Heart right ventricle (tissue), 16 donors: ENCODE results near the gene RPLP2. TPM values are rescaled to one million over a fixed set of nuclear protein-coding genes. Genes with fewer than 3 reads are reported as not detected.

Experiments used
- ATAC-seq, 8 donors: fragments of 200-7000 bp; cut with Tn5 transposase; one replicate each; pipeline ENCODE4 v1.9.1; 2020; ENCODE audit warnings: mild to moderate bottlenecking in 8 of 8, moderate library complexity in 8 of 8, moderate number of reproducible peaks in 1 of 8
- DNase-seq, 2 donors: peaks; one replicate each; pipeline ENCODE4 v3.0.0-alpha.2; 2020
- H3K27ac ChIP-seq, 10 donors: fragments of 200-600 bp; sonication (generic) in 2 of 10; one replicate each; pipeline versions ENCODE4 v1.5.0 to v1.8.0; 2020 to 2022; ENCODE audit warnings: mild to moderate bottlenecking in 3 of 10
- H3K27me3 ChIP-seq, 7 donors: fragments of 200-600 bp; one replicate each; pipeline ENCODE4 v1.8.0; 2021 to 2022; ENCODE audit warnings: mild to moderate bottlenecking in 2 of 7
- H3K36me3 ChIP-seq, 9 donors: fragments of 200-600 bp; sonication (generic) in 1 of 9; one replicate each; pipeline versions ENCODE4 v1.5.0 to v1.8.0; 2020 to 2022; ENCODE audit warnings: mild to moderate bottlenecking in 2 of 9
- H3K4me1 ChIP-seq, 9 donors: fragments of 200-600 bp; sonication (generic) in 1 of 9; one replicate each; pipeline versions ENCODE4 v1.5.0 to v1.8.0; 2020 to 2022; ENCODE audit warnings: mild to moderate bottlenecking in 4 of 9
- H3K4me3 ChIP-seq, 10 donors: fragments of 200-600 bp; sonication (generic) in 2 of 10; one replicate each; pipeline versions ENCODE4 v1.5.0 to v1.8.0; 2020 to 2022; ENCODE audit warnings: mild to moderate bottlenecking in 7 of 10, moderate library complexity in 2 of 10
- H3K9me3 ChIP-seq, 11 donors: fragments of 200-600 bp in 10 of 11; sonication (generic) in 2 of 11; one replicate each; pipeline versions ENCODE4 v1.5.0 to v1.8.0; 2013 to 2022; ENCODE audit warnings: mild to moderate bottlenecking in 2 of 11, control low read depth in 1 of 11, moderate library complexity in 1 of 11
- CTCF ChIP-seq, 9 donors: fragments of 200-600 bp; sonication (generic) in 2 of 9; IDR thresholded peaks; one replicate each; pipeline versions ENCODE4 v1.5.0 to v1.8.0; 2021 to 2022; ENCODE audit warnings: antibody characterized with exemption in 9 of 9, mild to moderate bottlenecking in 5 of 9, moderate library complexity in 1 of 9
- WGBS, 2 donors: extraction: QIAGEN DNeasy Blood & Tissue Kit; methylation state at CpG; one replicate each; pipeline ENCODE4 v1.1.7; 2013; ENCODE audit warnings: inconsistent platforms in 1 of 2; 5-methylcytosine and 5-hydroxymethylcytosine counted together
- intact Hi-C, 10 donors: fragments of 100-400 bp; cut with DNase I; formaldehyde crosslinking; loops; one replicate each; pipeline versions ENCODE4 v1.11.1 to v1.14.2; 2022
- polyA plus RNA-seq, 2 donors: library from polyadenylated mRNA; stranded (reverse); fragments of 200-250 nt; gene quantifications; one replicate each; pipeline ENCODE4 v1.2.3, GENCODE V29; 2013
- total RNA-seq, 10 donors: library from RNA; stranded (reverse); fragmentation: NEBNext Ultra II Directional in 3 of 10; extraction: Animal tissue kit (Norgen Biotek cat#: 25700) in 3 of 10; gene quantifications; one replicate each; pipeline versions ENCODE4 v1.2.1 to v1.2.4, GENCODE V29; 2021 to 2023
- donor health status: Arrhythmogenic right ventricular cardiomyopathy.
- donor health status: ischemic (EF 13 %, LVEDD 7.1; RV severe dilation, severe dysfunction).
- donor health status: healthy with polysubstance abuse.
- donor health status: DM: no; HTN: yes; CAD: no.
- donor health status: DM: no; HTN: no; CAD: no.
- donor health status: ischemic (EF 25% LVEDD 6.9; RV normal size, moderate dysfunction).
- donor health status: ischemic (EF 25% LVEDD 5.7; RV mildly dilated, moderate dysfunction).
- donor health status: healthy.
- donor health status: DM: yes; HTN: yes; CAD: no.
- donor health status: Ischemic cardiomyopathy.
- donor health status: ischemic (EF 35%, LVEDD 5.7; RV mildly dilated, moderate dysfunction).
- donor health status: nonischemic (EF 11% LVEDD 7.7; RV severe dilation, severe dysfunction).
- donor health status: DM: yes; HTN: yes; CAD: no.
- donor health status: PGD.
- donor health status: ischemic (EF 29% LVEDD 5.4; RV normal size, mild dysfunction).
- donor health status: nonischemic (EF 23%, LVEDD 6.1; RV moderate dilation, normal function).

Gene RPLP2
- total and polyA plus RNA-seq, 12 donors: 765 to 1,699 (median 918) TPM

- peak in 8 of 9 donors; percentile 33 to 65 (median 58) for TF ChIP-seq CTCF (IDR thresholded peaks at IDR 0.05)
- Histone ChIP-seq H3K9me3 (no peaks in the 10 kb centered on the region), H3K27me3 (no peaks in the 10 kb centered on the region), H3K4me3 (no peak overlapping the region), H3K36me3 (peaks cover 0 to 91% (median 42%) of the 10 kb centered on the region in 9 donors), H3K27ac (no peak overlapping the region), H3K4me1 (no peaks in the 10 kb centered on the region)
- WGBS, 2 donors: 73 to 78% methylated on average over 19 of the region's 19 CpGs
- ATAC-seq (peak; percentile 39 to 81 (median 62)), DNase-seq (peak in 1 of 2 donors; percentile 54)
- intact Hi-C loops: no loop called here
These were observed 44.6 kb upstream of the RPLP2 start for GRCh38 chr11:765025-765801.

- ATAC-seq: no peak
These were observed 44.0 kb upstream of the RPLP2 start for GRCh38 chr11:765802-766091.

GRCh38 chr11:766106-766935 lies 43.4 kb upstream of the RPLP2 start:
- H3K36me3 ChIP-seq: peaks cover 0 to 91% (median 37%) of the 10 kb centered on the region in 9 donors
- 79 to 80% methylated on average over 11 of the region's 11 CpGs for WGBS, 2 donors
- ATAC-seq (no peak), DNase-seq (no peak)
- no peak overlapping the region for H3K4me3 ChIP-seq
- no peaks in the 10 kb centered on the region for H3K27me3 ChIP-seq
- no peak for TF ChIP-seq CTCF (IDR thresholded peaks at IDR 0.05)
- no peak overlapping the region for H3K27ac ChIP-seq
- H3K4me1 ChIP-seq: no peaks in the 10 kb centered on the region
- no peaks in the 10 kb centered on the region for H3K9me3 ChIP-seq
- intact Hi-C loops: no loop called here

More at GRCh38 chr11:765802-766091, 44.0 kb upstream of the RPLP2 start:
- no peaks in the 10 kb centered on the region for H3K27me3 ChIP-seq
- no peak overlapping the region for H3K27ac ChIP-seq
- H3K9me3 ChIP-seq: no peaks in the 10 kb centered on the region
- 96 to 97% methylated on average over 8 of the region's 8 CpGs for WGBS, 2 donors
- intact Hi-C loops: no loop called here
- TF ChIP-seq CTCF (IDR thresholded peaks at IDR 0.05): no peak
- H3K4me3 ChIP-seq: no peak overlapping the region
- peaks cover 0 to 91% (median 42%) of the 10 kb centered on the region in 9 donors for H3K36me3 ChIP-seq
- no peak for DNase-seq
- no peaks in the 10 kb centered on the region for H3K4me1 ChIP-seq

GRCh38 chr11:766936-767210 lies 42.9 kb upstream of the RPLP2 start:
- Histone ChIP-seq H3K4me3 (no peak overlapping the region), H3K36me3 (peaks cover 0 to 91% (median 32%) of the 10 kb centered on the region in 9 donors), H3K27me3 (no peaks in the 10 kb centered on the region), H3K27ac (no peak overlapping the region), H3K4me1 (no peaks in the 10 kb centered on the region), H3K9me3 (no peaks in the 10 kb centered on the region)
- no peak for TF ChIP-seq CTCF (IDR thresholded peaks at IDR 0.05)
- DNase-seq (no peak), ATAC-seq (no peak)
- intact Hi-C loops: no loop called here
- WGBS, 2 donors: 95 to 97% methylated on average over 2 of the region's 2 CpGs
